GM19351 (cell line): ENCODE results near the gene EYA2.

Source experiments
- ATAC-seq: cut with Tn5 transposase; IDR thresholded peaks from one replicate; pipeline ENCODE4 v1.9.1; 2021; ENCODE audit warnings: mild to moderate bottlenecking, moderate library complexity; ENCODE audit not compliant: unreplicated experiment

Gene EYA2

GRCh38 chr20:47216819-47217410, 322.3 kb downstream of the EYA2 start:
- no peak for ATAC-seq

GRCh38 chr20:47217482-47218446, 323.1 kb downstream of the EYA2 start:
- no peak for ATAC-seq

- no peak for ATAC-seq
These were observed 325.5 kb downstream of the EYA2 start for GRCh38 chr20:47220161-47220582.

- ATAC-seq = no peak
These were observed 326.5 kb downstream of the EYA2 start for GRCh38 chr20:47221036-47221625.

- no peak for ATAC-seq
These were observed 328.0 kb downstream of the EYA2 start for GRCh38 chr20:47222468-47223119.

- ATAC-seq = no peak
These were observed 329.3 kb downstream of the EYA2 start for GRCh38 chr20:47223896-47224295.

GRCh38 chr20:47224300-47224791, 329.7 kb downstream of the EYA2 start:
- no peak for ATAC-seq

GRCh38 chr20:47224857-47225256, 330.2 kb downstream of the EYA2 start:
- no peak for ATAC-seq

GRCh38 chr20:47225458-47225857, 330.8 kb downstream of the EYA2 start:
- no peak for ATAC-seq

- ATAC-seq = no peak
These were observed 332.5 kb downstream of the EYA2 start for GRCh38 chr20:47227119-47227518.

GRCh38 chr20:47227576-47227975, 332.9 kb downstream of the EYA2 start:
- no peak for ATAC-seq

GRCh38 chr20:47228654-47229053, 334.0 kb downstream of the EYA2 start:
- ATAC-seq = no peak

GRCh38 chr20:47230811-47231256, 336.2 kb downstream of the EYA2 start:
- ATAC-seq = no peak

GRCh38 chr20:47231382-47232039, 336.9 kb downstream of the EYA2 start:
- no peak for ATAC-seq

- ATAC-seq = no peak
These were observed 337.9 kb downstream of the EYA2 start for GRCh38 chr20:47232518-47232917.

- no peak for ATAC-seq
These were observed 338.9 kb downstream of the EYA2 start for GRCh38 chr20:47233333-47234188.

GRCh38 chr20:47235111-47235510, 340.5 kb downstream of the EYA2 start:
- no peak for ATAC-seq

- ATAC-seq = no peak
These were observed 341.4 kb downstream of the EYA2 start for GRCh38 chr20:47235853-47236638.

- no peak for ATAC-seq
These were observed 341.9 kb downstream of the EYA2 start for GRCh38 chr20:47236639-47236900.
